ENCODE results near the gene TMX1. TPM values are rescaled to one million over a fixed set of nuclear protein-coding genes. Genes with fewer than 3 reads are reported as not detected.

TMX1 gene
- total and polyA plus RNA-seq, 4 donors: 11.6 to 22.8 (median 19.4) TPM

- no peak for TF ChIP-seq SP1 (IDR thresholded peaks at IDR 0.05)
- no peak for TF ChIP-seq RXRA (IDR thresholded peaks at IDR 0.05)
- TF ChIP-seq REST (IDR thresholded peaks at IDR 0.05): no peak
- TF ChIP-seq NR2F2 (IDR thresholded peaks at IDR 0.05): no peak
- TF ChIP-seq FOXA1 (IDR thresholded peaks at IDR 0.05): no peak
- no peak for TF ChIP-seq FOXA2 (IDR thresholded peaks at IDR 0.05)
- TF ChIP-seq YY1 (IDR thresholded peaks at IDR 0.05): no peak
- TF ChIP-seq GABPA (IDR thresholded peaks at IDR 0.05 in 1 of 2, conservative IDR thresholded peaks at IDR 0.05 in 1 of 2): no peak
- no peak for TF ChIP-seq JUND (IDR thresholded peaks at IDR 0.05)
- TF ChIP-seq CTCF (IDR thresholded peaks at IDR 0.05; ENCODE audit: low read depth, low read length, missing input control): no peak
- no peak for TF ChIP-seq HNF4A (conservative IDR thresholded peaks at IDR 0.05)
- TF ChIP-seq, protein P1, sequence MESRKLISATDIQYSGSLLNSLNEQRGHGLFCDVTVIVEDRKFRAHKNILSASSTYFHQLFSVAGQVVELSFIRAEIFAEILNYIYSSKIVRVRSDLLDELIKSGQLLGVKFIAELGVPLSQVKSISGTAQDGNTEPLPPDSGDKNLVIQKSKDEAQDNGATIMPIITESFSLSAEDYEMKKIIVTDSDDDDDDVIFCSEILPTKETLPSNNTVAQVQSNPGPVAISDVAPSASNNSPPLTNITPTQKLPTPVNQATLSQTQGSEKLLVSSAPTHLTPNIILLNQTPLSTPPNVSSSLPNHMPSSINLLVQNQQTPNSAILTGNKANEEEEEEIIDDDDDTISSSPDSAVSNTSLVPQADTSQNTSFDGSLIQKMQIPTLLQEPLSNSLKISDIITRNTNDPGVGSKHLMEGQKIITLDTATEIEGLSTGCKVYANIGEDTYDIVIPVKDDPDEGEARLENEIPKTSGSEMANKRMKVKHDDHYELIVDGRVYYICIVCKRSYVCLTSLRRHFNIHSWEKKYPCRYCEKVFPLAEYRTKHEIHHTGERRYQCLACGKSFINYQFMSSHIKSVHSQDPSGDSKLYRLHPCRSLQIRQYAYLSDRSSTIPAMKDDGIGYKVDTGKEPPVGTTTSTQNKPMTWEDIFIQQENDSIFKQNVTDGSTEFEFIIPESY (IDR thresholded peaks at IDR 0.05): no peak
- no peak for TF ChIP-seq MAX (IDR thresholded peaks at IDR 0.05)
- no peak for TF ChIP-seq TAF1 (conservative IDR thresholded peaks at IDR 0.05)
- no peak for TF ChIP-seq HNF4G (IDR thresholded peaks at IDR 0.05)
- no peak for TF ChIP-seq RAD21 (IDR thresholded peaks at IDR 0.05)
- TF ChIP-seq ATF3 (IDR thresholded peaks at IDR 0.05): no peak
- no peak for TF ChIP-seq EGR1 (IDR thresholded peaks at IDR 0.05; ENCODE audit: low read depth in 2 of 2)
- no peak overlapping the region for H3K4me3 ChIP-seq (ENCODE audit: low read depth in 1 of 3, low read length in 3 of 3)
- H3K9me3 ChIP-seq (ENCODE audit: control insufficient read depth in 4 of 4, low read length in 3 of 4): no peaks in the 10 kb centered on the region
- H3K36me3 ChIP-seq (ENCODE audit: control insufficient read depth in 4 of 4, insufficient read depth in 3 of 4, low read depth in 1 of 4, low read length in 3 of 4): no peaks in the 10 kb centered on the region
- DNase-seq (ENCODE audit: low spot score): no peak
- no peaks in the 10 kb centered on the region for H3K4me1 ChIP-seq (ENCODE audit: control insufficient read depth in 4 of 4, insufficient read depth in 4 of 4, low read length in 3 of 4)
- H3K27me3 ChIP-seq (ENCODE audit: control insufficient read depth in 4 of 4, insufficient read depth in 4 of 4, low read length in 3 of 4): no peaks in the 10 kb centered on the region
- WGBS: 83% methylated on average over 6 of the region's 6 CpGs
- no peak overlapping the region for H3K27ac ChIP-seq (ENCODE audit: low read depth in 1 of 2, low read length in 2 of 2)
- no peak overlapping the region for H3K9ac ChIP-seq (ENCODE audit: low read depth in 1 of 2, low read length in 2 of 2)
These were observed 55.0 kb downstream of the TMX1 start for GRCh38 chr14:51294951-51295525.

Data from liver (tissue), 9 donors.